BE2C (cell line): ENCODE data around the gene URGCP.

Source experiments
- DNase-seq: peaks from one replicate; pipeline ENCODE4 v3.0.0-alpha.2; 2020
- H3K27me3 ChIP-seq: fragments of 250-450 bp; sonication (Bioruptor Pico); 2 replicates; pipeline ENCODE4 v1.5.1; 2020; ENCODE audit warnings: mild to moderate bottlenecking
- H3K36me3 ChIP-seq: fragments of 250-450 bp; sonication (Bioruptor Pico); 2 replicates; pipeline ENCODE4 v1.5.1; 2020; ENCODE audit warnings: mild to moderate bottlenecking
- H3K4me1 ChIP-seq: fragments of 250-450 bp; sonication (Bioruptor Pico); 2 replicates; pipeline ENCODE4 v1.5.1; 2020
- H3K4me3 ChIP-seq: 2 replicates; pipeline ENCODE4 v1.5.1; 2011; ENCODE audit warnings: low read depth, low read length
- H3K9me3 ChIP-seq: fragments of 250-450 bp; sonication (Bioruptor Pico); 2 replicates; pipeline ENCODE4 v1.5.1; 2020
- CTCF ChIP-seq: IDR thresholded peaks from 2 replicates; pipeline ENCODE4 v1.5.1; 2012; ENCODE audit warnings: mild to moderate bottlenecking, low read depth, low read length

Gene URGCP

GRCh38 chr7:43878867-43879266 lies 27.5 kb downstream of the URGCP start:
- no peak for TF ChIP-seq CTCF
- DNase-seq: no peak
- no peaks in the 10 kb centered on the region for H3K4me1 ChIP-seq
- no peaks in the 10 kb centered on the region for H3K9me3 ChIP-seq
- H3K27me3 ChIP-seq: no peaks in the 10 kb centered on the region
- H3K4me3 ChIP-seq: no peak overlapping the region
- peaks cover 55% of the 10 kb centered on the region for H3K36me3 ChIP-seq

GRCh38 chr7:43877968-43878864 lies 28.2 kb downstream of the URGCP start:
- no peak for TF ChIP-seq CTCF
- no peaks in the 10 kb centered on the region for H3K27me3 ChIP-seq
- H3K4me3 ChIP-seq: no peak overlapping the region
- H3K36me3 ChIP-seq: peaks cover 52% of the 10 kb centered on the region
- no peaks in the 10 kb centered on the region for H3K4me1 ChIP-seq
- H3K9me3 ChIP-seq: no peaks in the 10 kb centered on the region
- no peak for DNase-seq

- DNase-seq: no peak
- Histone ChIP-seq H3K4me1 (no peaks in the 10 kb centered on the region), H3K27me3 (no peaks in the 10 kb centered on the region), H3K4me3 (no peak overlapping the region), H3K9me3 (no peaks in the 10 kb centered on the region), H3K36me3 (peaks cover 52% of the 10 kb centered on the region)
- TF ChIP-seq CTCF: no peak
Measured at GRCh38 chr7:43876976-43877745, 29.2 kb downstream of the URGCP start.

- no peaks in the 10 kb centered on the region for H3K9me3 ChIP-seq
- no peak for TF ChIP-seq CTCF
- H3K27me3 ChIP-seq: no peaks in the 10 kb centered on the region
- peaks cover 52% of the 10 kb centered on the region for H3K36me3 ChIP-seq
- no peaks in the 10 kb centered on the region for H3K4me1 ChIP-seq
- no peak overlapping the region for H3K4me3 ChIP-seq
- no peak for DNase-seq
Measured at GRCh38 chr7:43876241-43876640, 30.2 kb downstream of the URGCP start.

- H3K36me3 ChIP-seq: peaks cover 27% of the 10 kb centered on the region
- no peak for DNase-seq
- H3K4me1 ChIP-seq: no peaks in the 10 kb centered on the region
- TF ChIP-seq CTCF: no peak
- no peaks in the 10 kb centered on the region; the same call in 1 of the 2 replicates for H3K9me3 ChIP-seq
- no peaks in the 10 kb centered on the region for H3K27me3 ChIP-seq
- no peak overlapping the region for H3K4me3 ChIP-seq
Measured at GRCh38 chr7:43873300-43873699, 33.1 kb downstream of the URGCP start.
